CD4-positive, alpha-beta memory T cell (primary cell): Measurements from ENCODE around the gene TNNI3K. TPM values are rescaled to one million over a fixed set of nuclear protein-coding genes. Genes with fewer than 3 reads are reported as not detected.

Experiments
- CTCF ChIA-PET: fragments of 350-600 bp; sonication (Branson Sonifier 250); formaldehyde crosslinking; loops from one replicate; lab custom pipeline; 2021; ENCODE audit warnings: inconsistent platforms; ENCODE audit not compliant: partially characterized antibody; lab: Charles Lee
- POLR2A ChIA-PET: fragments of 350-600 bp; sonication (Branson Sonifier 250); formaldehyde crosslinking; loops from one replicate; lab custom pipeline; 2021; ENCODE audit not compliant: partially characterized antibody; lab: Charles Lee
- DNase-seq, 5 donors: peaks; one replicate each; pipeline versions ENCODE4 v3.0.0 to v3.0.0-alpha.2; 2020 to 2022; ENCODE audit warnings: mixed read lengths in 1 of 5
- H3K27ac ChIP-seq: one replicate; pipeline ENCODE4 v1.7.0; 2013; ENCODE audit warnings: low read depth, low read length
- H3K27me3 ChIP-seq: 2 replicates; pipeline ENCODE4 v1.7.0; 2013; ENCODE audit warnings: mild to moderate bottlenecking, low read length, moderate library complexity; ENCODE audit not compliant: insufficient read depth
- H3K36me3 ChIP-seq: 2 replicates; pipeline ENCODE4 v1.7.0; 2013; ENCODE audit warnings: mild to moderate bottlenecking, low read length, moderate library complexity; ENCODE audit not compliant: insufficient read depth
- H3K4me1 ChIP-seq: 2 replicates; pipeline ENCODE4 v1.7.0; 2013; ENCODE audit warnings: mild to moderate bottlenecking, low read length, moderate library complexity; ENCODE audit not compliant: insufficient read depth
- H3K4me3 ChIP-seq, 2 donors: one replicate each; pipeline ENCODE4 v1.7.0; 2013; ENCODE audit warnings: low read length in 2 of 2, mild to moderate bottlenecking in 1 of 2
- H3K9me3 ChIP-seq, 2 donors: one replicate each; pipeline ENCODE4 v1.7.0; 2013; ENCODE audit warnings: low read length in 2 of 2, control low read depth in 1 of 2; ENCODE audit not compliant: control insufficient read depth in 1 of 2
- H3K27ac Mint-ChIP-seq, 7 donors: one replicate each; pipeline ENCODE4 v1.8.0; 2020 to 2021; ENCODE audit warnings: mixed read lengths in 7 of 7, mild to moderate bottlenecking in 6 of 7, inconsistent platforms in 3 of 7, moderate library complexity in 3 of 7
- H3K27me3 Mint-ChIP-seq, 2 donors: one replicate each; pipeline ENCODE4 v1.8.0; 2020 to 2021; ENCODE audit warnings: mixed read lengths in 2 of 2
- H3K36me3 Mint-ChIP-seq, 2 donors: one replicate each; pipeline ENCODE4 v1.8.0; 2020 to 2021; ENCODE audit warnings: mixed read lengths in 2 of 2, inconsistent platforms in 1 of 2, mild to moderate bottlenecking in 1 of 2
- H3K4me1 Mint-ChIP-seq, 4 donors: one replicate each; pipeline ENCODE4 v1.8.0; 2020 to 2021; ENCODE audit warnings: mixed read lengths in 4 of 4, mild to moderate bottlenecking in 1 of 4
- H3K4me3 Mint-ChIP-seq, 8 donors: one replicate each; pipeline ENCODE4 v1.8.0; 2020 to 2021; ENCODE audit warnings: mixed read lengths in 8 of 8, mild to moderate bottlenecking in 7 of 8, moderate library complexity in 6 of 8, inconsistent platforms in 3 of 8
- H3K9me3 Mint-ChIP-seq, 8 donors: one replicate each; pipeline ENCODE4 v1.8.0; 2020 to 2021; ENCODE audit warnings: mixed read lengths in 8 of 8, mild to moderate bottlenecking in 5 of 8, inconsistent platforms in 3 of 8, moderate library complexity in 1 of 8
- intact Hi-C: fragments of 100-400 bp; cut with micrococcal nuclease; formaldehyde crosslinking; loops from one replicate; pipeline ENCODE4 v1.15.1; 2023
- polyA plus RNA-seq, 2 donors: library from polyadenylated mRNA; unstranded; fragments of 300-500 nt; fragmentation: Illumina TruSeq; gene quantifications; one replicate each; pipeline ENCODE4 v1.2.3, GENCODE V29; 2021
- total RNA-seq, 2 experiments: library from RNA; stranded (reverse); gene quantifications; one replicate each; pipeline ENCODE4 v1.2.3, GENCODE V29; 2021

Gene TNNI3K
- total and polyA plus RNA-seq, 4 experiments from 2014 or later = 0.54 TPM; not detected in 3

- Histone ChIP-seq H3K4me3 (no peak overlapping the region), H3K4me1 (no peaks in the 10 kb centered on the region), H3K9me3 (no peaks in the 10 kb centered on the region), H3K27ac (no peak overlapping the region), H3K27me3 (no peaks in the 10 kb centered on the region), H3K36me3 (no peaks in the 10 kb centered on the region)
- H3K27ac Mint-ChIP-seq = no peak overlapping the region
- peaks cover 0 to 6% (median 0%) of the 10 kb centered on the region in 8 donors for H3K9me3 Mint-ChIP-seq
- no peaks in the 10 kb centered on the region for H3K36me3 Mint-ChIP-seq
- no peaks in the 10 kb centered on the region for H3K4me1 Mint-ChIP-seq
- POLR2A ChIA-PET = no interaction called here
- CTCF ChIA-PET = no interaction called here
- intact Hi-C loops = no loop called here
- no peaks in the 10 kb centered on the region for H3K27me3 Mint-ChIP-seq
- H3K4me3 Mint-ChIP-seq = no peak overlapping the region
- no peak for DNase-seq
Measured at GRCh38 chr1:74455390-74455789, 220.2 kb downstream of the TNNI3K start.

- no peak overlapping the region for H3K27ac ChIP-seq
- H3K27me3 ChIP-seq = no peaks in the 10 kb centered on the region
- ChIA-PET POLR2A (no interaction called here), CTCF (no interaction called here)
- no peaks in the 10 kb centered on the region for H3K36me3 ChIP-seq
- H3K4me3 Mint-ChIP-seq = no peak overlapping the region
- peaks cover 0 to 5% (median 0%) of the 10 kb centered on the region in 8 donors for H3K9me3 Mint-ChIP-seq
- H3K4me1 Mint-ChIP-seq = no peaks in the 10 kb centered on the region
- intact Hi-C loops = no loop called here
- H3K4me1 ChIP-seq = no peaks in the 10 kb centered on the region
- H3K9me3 ChIP-seq = no peaks in the 10 kb centered on the region
- DNase-seq = no peak
- no peak overlapping the region for H3K4me3 ChIP-seq
- H3K27ac Mint-ChIP-seq = no peak overlapping the region
- no peaks in the 10 kb centered on the region for H3K36me3 Mint-ChIP-seq
- H3K27me3 Mint-ChIP-seq = no peaks in the 10 kb centered on the region
Measured at GRCh38 chr1:74457253-74457652, 222.1 kb downstream of the TNNI3K start.

GRCh38 chr1:74463333-74463988 lies 228.3 kb downstream of the TNNI3K start:
- H3K27ac Mint-ChIP-seq = no peak overlapping the region
- peaks cover 0 to 1% of the 10 kb centered on the region in 2 donors for H3K27me3 Mint-ChIP-seq
- CTCF ChIA-PET = no interaction called here
- no peak overlapping the region for H3K27ac ChIP-seq
- no peaks in the 10 kb centered on the region for H3K36me3 ChIP-seq
- H3K4me1 ChIP-seq = no peaks in the 10 kb centered on the region
- no peaks in the 10 kb centered on the region for H3K36me3 Mint-ChIP-seq
- no peaks in the 10 kb centered on the region for H3K9me3 Mint-ChIP-seq
- H3K4me3 Mint-ChIP-seq = no peak overlapping the region
- no peak overlapping the region for H3K4me3 ChIP-seq
- intact Hi-C loops = no loop called here
- H3K9me3 ChIP-seq = no peaks in the 10 kb centered on the region
- peaks cover 0 to 2% (median 0%) of the 10 kb centered on the region in 4 donors for H3K4me1 Mint-ChIP-seq
- DNase-seq = no peak
- H3K27me3 ChIP-seq = no peaks in the 10 kb centered on the region
- POLR2A ChIA-PET = no interaction called here

GRCh38 chr1:74464037-74464436 lies 228.8 kb downstream of the TNNI3K start:
- Mint-ChIP-seq H3K4me1 (peaks cover 0 to 2% (median 0%) of the 10 kb centered on the region in 4 donors), H3K27ac (no peak overlapping the region), H3K27me3 (peaks cover 0 to 1% of the 10 kb centered on the region in 2 donors), H3K36me3 (no peaks in the 10 kb centered on the region), H3K9me3 (no peaks in the 10 kb centered on the region), H3K4me3 (no peak overlapping the region)
- H3K27me3 ChIP-seq = no peaks in the 10 kb centered on the region
- no peak overlapping the region for H3K27ac ChIP-seq
- no peak for DNase-seq
- intact Hi-C loops = no loop called here
- CTCF ChIA-PET = no interaction called here
- no peaks in the 10 kb centered on the region for H3K4me1 ChIP-seq
- POLR2A ChIA-PET = no interaction called here
- H3K4me3 ChIP-seq = no peak overlapping the region
- H3K36me3 ChIP-seq = no peaks in the 10 kb centered on the region
- H3K9me3 ChIP-seq = no peaks in the 10 kb centered on the region

- Mint-ChIP-seq H3K9me3 (no peaks in the 10 kb centered on the region), H3K4me1 (peaks cover 0 to 2% (median 0%) of the 10 kb centered on the region in 4 donors), H3K36me3 (no peaks in the 10 kb centered on the region), H3K27ac (no peak overlapping the region), H3K4me3 (no peak overlapping the region), H3K27me3 (peaks cover 0 to 1% of the 10 kb centered on the region in 2 donors)
- intact Hi-C loops = no loop called here
- H3K4me1 ChIP-seq = no peaks in the 10 kb centered on the region
- H3K36me3 ChIP-seq = no peaks in the 10 kb centered on the region
- ChIA-PET CTCF (no interaction called here), POLR2A (no interaction called here)
- no peak overlapping the region for H3K27ac ChIP-seq
- no peak overlapping the region for H3K4me3 ChIP-seq
- DNase-seq = no peak
- H3K27me3 ChIP-seq = no peaks in the 10 kb centered on the region
- no peaks in the 10 kb centered on the region for H3K9me3 ChIP-seq
Measured at GRCh38 chr1:74465193-74465681, 230.1 kb downstream of the TNNI3K start.

GRCh38 chr1:74467786-74468377 lies 232.7 kb downstream of the TNNI3K start:
- H3K4me1 Mint-ChIP-seq = peaks cover 0 to 2% (median 0%) of the 10 kb centered on the region in 4 donors
- H3K9me3 ChIP-seq = no peaks in the 10 kb centered on the region
- no peaks in the 10 kb centered on the region for H3K36me3 Mint-ChIP-seq
- no peaks in the 10 kb centered on the region for H3K9me3 Mint-ChIP-seq
- H3K27me3 Mint-ChIP-seq = peaks cover 0 to 1% of the 10 kb centered on the region in 2 donors
- peak overlapping the region in 1 of 7 donors; percentile 49 for H3K27ac Mint-ChIP-seq
- DNase-seq = no peak
- no peak overlapping the region for H3K27ac ChIP-seq
- H3K27me3 ChIP-seq = no peaks in the 10 kb centered on the region
- H3K36me3 ChIP-seq = no peaks in the 10 kb centered on the region
- ChIA-PET POLR2A (no interaction called here), CTCF (no interaction called here)
- intact Hi-C loops = no loop called here
- H3K4me3 ChIP-seq = no peak overlapping the region
- H3K4me1 ChIP-seq = no peaks in the 10 kb centered on the region
- no peak overlapping the region for H3K4me3 Mint-ChIP-seq

- Mint-ChIP-seq H3K9me3 (no peaks in the 10 kb centered on the region), H3K4me1 (peaks cover 0 to 2% (median 0%) of the 10 kb centered on the region in 4 donors), H3K27me3 (peaks cover 0 to 1% of the 10 kb centered on the region in 2 donors), H3K4me3 (no peak overlapping the region), H3K36me3 (no peaks in the 10 kb centered on the region), H3K27ac (no peak overlapping the region)
- H3K27ac ChIP-seq = no peak overlapping the region
- H3K27me3 ChIP-seq = no peaks in the 10 kb centered on the region
- H3K4me3 ChIP-seq = no peak overlapping the region
- intact Hi-C loops = no loop called here
- H3K36me3 ChIP-seq = no peaks in the 10 kb centered on the region
- H3K9me3 ChIP-seq = no peaks in the 10 kb centered on the region
- CTCF ChIA-PET = no interaction called here
- POLR2A ChIA-PET = no interaction called here
- no peak for DNase-seq
- no peaks in the 10 kb centered on the region for H3K4me1 ChIP-seq
Measured at GRCh38 chr1:74468982-74469603, 233.9 kb downstream of the TNNI3K start.
